Measurements from ENCODE around the gene NDUFB2.
"Not testable (repeated sequence)": the region's sequence is repeated elsewhere in the genome, so short reads cannot be mapped to it uniquely, and the experiment has no call there.

NDUFB2 gene

GRCh38 chr7:140696680-140697446, at the start of gene NDUFB2:
TSS of gene NDUFB2 (plus strand) at chr7:140696708. CDS start at chr7:140696745, 37 bp downstream.
- H3K27ac Mint-ChIP-seq: peak within 1 kb of the TSS; percentile 98
- H3K9me3 Mint-ChIP-seq: no peaks in the 10 kb centered on the region
- H3K4me1 Mint-ChIP-seq (ENCODE audit: low read depth): peaks cover 24% of the 10 kb centered on the region
- H3K4me3 Mint-ChIP-seq: peak within 1 kb of the TSS; percentile 98
- peaks cover 9% of the 10 kb centered on the region for H3K36me3 Mint-ChIP-seq (ENCODE audit: low read depth)
- H3K27me3 Mint-ChIP-seq (ENCODE audit: low read depth): no peaks in the 10 kb centered on the region

- no peaks in the 10 kb centered on the region for H3K36me3 Mint-ChIP-seq (ENCODE audit: low read depth)
- no peaks in the 10 kb centered on the region for H3K4me1 Mint-ChIP-seq (ENCODE audit: low read depth)
- no peaks in the 10 kb centered on the region for H3K9me3 Mint-ChIP-seq
- no peak overlapping the region for H3K4me3 Mint-ChIP-seq
- peaks cover 41% of the 10 kb centered on the region for H3K27me3 Mint-ChIP-seq (ENCODE audit: low read depth)
- no peak overlapping the region for H3K27ac Mint-ChIP-seq
Measured at GRCh38 chr7:140646931-140647647, 49.4 kb upstream of the NDUFB2 start.

DNA sequence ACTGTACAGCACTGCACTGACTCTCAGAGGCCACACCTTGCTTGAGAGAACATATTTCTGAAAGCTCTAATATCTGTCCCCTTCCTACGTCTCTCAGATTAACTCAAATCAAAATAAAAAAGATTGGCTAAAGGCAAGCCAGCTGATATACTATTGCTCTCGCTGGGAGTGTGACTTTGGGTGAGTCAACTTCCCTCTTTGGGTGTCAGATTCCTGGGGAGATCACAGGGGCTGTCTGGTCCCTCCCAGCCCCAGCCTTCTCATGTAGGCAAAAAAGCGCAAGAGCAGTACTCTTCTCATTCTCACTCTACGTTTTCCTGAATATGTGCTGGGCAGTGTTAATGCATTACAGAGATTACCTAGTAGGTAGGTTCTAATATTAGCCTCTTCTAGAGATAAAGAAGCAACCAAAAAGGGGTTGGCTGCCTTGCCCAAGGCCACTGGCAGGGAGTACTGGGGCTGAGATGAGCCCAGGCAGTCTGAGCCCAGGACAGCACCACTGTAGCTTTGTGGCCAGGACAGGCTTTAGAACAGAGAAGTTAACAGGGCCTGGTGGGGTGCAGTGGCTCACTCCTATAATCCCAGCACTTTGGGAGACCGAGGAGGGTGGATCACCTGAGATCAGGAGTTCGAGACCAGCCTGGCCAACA, 46.8 kb upstream of the NDUFB2 start:
- H3K27ac Mint-ChIP-seq: no peak overlapping the region

DNA sequence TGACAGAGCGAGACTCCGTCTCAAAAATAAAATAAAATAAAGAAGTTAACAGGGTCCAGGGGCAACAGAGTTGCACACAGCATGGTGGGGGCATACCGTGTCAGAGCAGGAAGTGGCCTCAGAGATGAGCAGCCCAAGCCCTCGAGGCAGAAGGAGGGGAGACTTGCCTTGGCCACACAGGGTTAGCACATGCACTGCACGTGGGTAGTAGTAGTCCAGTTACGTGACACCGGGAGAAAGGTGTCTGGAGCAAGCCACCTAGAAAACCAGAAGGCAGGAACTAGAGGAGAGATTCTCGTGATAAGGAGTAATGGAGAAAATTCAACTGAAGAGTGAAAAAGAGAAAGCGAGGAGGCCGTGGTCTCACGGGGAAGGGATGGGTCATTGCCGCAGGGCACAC, 46.1 kb upstream of the NDUFB2 start:
- Mint-ChIP-seq H3K27me3 (ENCODE audit: low read depth) (peaks cover 33% of the 10 kb centered on the region), H3K4me3 (no peak overlapping the region), H3K9me3 (no peaks in the 10 kb centered on the region), H3K4me1 (ENCODE audit: low read depth) (peaks cover 4% of the 10 kb centered on the region), H3K36me3 (ENCODE audit: low read depth) (no peaks in the 10 kb centered on the region), H3K27ac (no peak overlapping the region)

More for the DNA sequence above, 46.8 kb upstream of the NDUFB2 start:
- no peak overlapping the region for H3K4me3 Mint-ChIP-seq
- no peaks in the 10 kb centered on the region for H3K9me3 Mint-ChIP-seq
- no peaks in the 10 kb centered on the region for H3K36me3 Mint-ChIP-seq (ENCODE audit: low read depth)
- H3K27me3 Mint-ChIP-seq (ENCODE audit: low read depth): peaks cover 29% of the 10 kb centered on the region
- peaks cover 4% of the 10 kb centered on the region for H3K4me1 Mint-ChIP-seq (ENCODE audit: low read depth)

GRCh38 chr7:140653319-140654108, 43.0 kb upstream of the NDUFB2 start:
- H3K4me3 Mint-ChIP-seq: no peak overlapping the region
- no peaks in the 10 kb centered on the region for H3K9me3 Mint-ChIP-seq
- H3K27me3 Mint-ChIP-seq (ENCODE audit: low read depth): peaks cover 49% of the 10 kb centered on the region
- peaks cover 16% of the 10 kb centered on the region for H3K4me1 Mint-ChIP-seq (ENCODE audit: low read depth)
- H3K27ac Mint-ChIP-seq: no peak overlapping the region
- H3K36me3 Mint-ChIP-seq (ENCODE audit: low read depth): no peaks in the 10 kb centered on the region

DNA sequence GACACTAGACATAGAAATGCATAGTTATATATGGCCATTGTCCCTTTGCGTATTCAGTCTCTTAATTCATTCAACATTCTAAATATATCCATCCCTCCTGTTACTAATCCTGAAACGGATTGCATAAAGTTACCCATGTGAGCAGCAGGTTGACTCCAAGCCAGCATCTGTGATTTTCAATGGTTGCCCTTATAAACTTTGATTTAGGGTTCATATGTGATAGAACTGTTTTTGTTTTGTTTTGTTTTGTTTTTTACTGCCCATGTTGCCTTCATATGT, 42.5 kb upstream of the NDUFB2 start:
- no peak overlapping the region for H3K27ac Mint-ChIP-seq
- H3K9me3 Mint-ChIP-seq: no peaks in the 10 kb centered on the region
- H3K4me1 Mint-ChIP-seq (ENCODE audit: low read depth): peaks cover 16% of the 10 kb centered on the region
- H3K4me3 Mint-ChIP-seq: no peak overlapping the region
- no peaks in the 10 kb centered on the region for H3K36me3 Mint-ChIP-seq (ENCODE audit: low read depth)
- peaks cover 49% of the 10 kb centered on the region for H3K27me3 Mint-ChIP-seq (ENCODE audit: low read depth)

- no peaks in the 10 kb centered on the region for H3K9me3 Mint-ChIP-seq
- H3K27ac Mint-ChIP-seq: no peak overlapping the region
- peaks cover 51% of the 10 kb centered on the region for H3K27me3 Mint-ChIP-seq (ENCODE audit: low read depth)
- no peaks in the 10 kb centered on the region for H3K36me3 Mint-ChIP-seq (ENCODE audit: low read depth)
- no peak overlapping the region for H3K4me3 Mint-ChIP-seq
- H3K4me1 Mint-ChIP-seq (ENCODE audit: low read depth): peaks cover 16% of the 10 kb centered on the region
Measured at GRCh38 chr7:140654661-140655060, 41.8 kb upstream of the NDUFB2 start.

DNA sequence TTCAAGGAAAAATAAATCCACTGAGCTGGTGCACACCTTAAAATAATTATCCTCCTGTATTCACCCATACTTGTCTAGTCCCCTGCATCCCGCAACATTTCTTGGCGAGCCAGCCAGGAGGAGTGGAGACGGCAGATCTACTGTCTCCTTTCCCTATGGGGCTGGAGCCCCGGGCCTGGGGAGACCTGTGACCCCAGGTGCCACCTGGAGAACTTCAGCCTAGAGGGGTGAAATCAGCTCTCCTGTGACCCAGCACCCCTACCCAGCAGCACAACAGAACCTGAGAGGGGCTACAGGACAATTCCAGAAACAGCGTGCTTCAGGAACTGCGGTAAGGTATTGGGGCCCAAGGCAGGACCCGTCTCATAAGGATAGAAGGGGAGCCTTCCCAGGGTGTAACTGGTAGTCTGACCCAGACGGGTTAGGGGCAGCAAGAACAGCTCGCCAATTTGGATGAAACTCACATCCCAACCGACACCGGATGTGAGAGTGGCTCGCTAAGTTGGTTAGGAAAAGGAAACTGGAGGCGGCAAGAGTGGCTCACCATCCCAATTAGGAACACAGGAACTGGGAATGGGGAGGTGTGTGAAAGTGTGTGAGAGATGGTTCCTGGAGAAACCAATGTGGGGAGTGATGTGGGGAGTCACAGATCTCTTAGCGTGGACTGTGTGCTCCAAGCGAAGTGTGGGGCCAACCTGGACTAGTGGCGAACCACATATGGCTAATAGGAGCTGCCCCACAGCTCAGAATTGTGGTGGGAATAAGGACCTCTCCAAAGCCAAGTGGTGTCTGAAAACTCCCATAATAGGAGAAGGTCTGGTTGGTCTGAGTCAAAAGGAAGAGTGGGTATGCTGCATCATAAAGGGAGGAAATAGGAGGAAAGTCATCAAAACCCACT, 40.7 kb upstream of the NDUFB2 start:
- Mint-ChIP-seq H3K4me3 (peak overlapping the region; percentile 32), H3K9me3 (no peaks in the 10 kb centered on the region), H3K27ac (no peak overlapping the region), H3K36me3 (ENCODE audit: low read depth) (no peaks in the 10 kb centered on the region), H3K4me1 (ENCODE audit: low read depth) (peaks cover 16% of the 10 kb centered on the region), H3K27me3 (ENCODE audit: low read depth) (peaks cover 56% of the 10 kb centered on the region)

- Mint-ChIP-seq H3K9me3 (no peaks in the 10 kb centered on the region), H3K4me1 (ENCODE audit: low read depth) (peaks cover 16% of the 10 kb centered on the region), H3K36me3 (ENCODE audit: low read depth) (no peaks in the 10 kb centered on the region), H3K27me3 (ENCODE audit: low read depth) (peaks cover 57% of the 10 kb centered on the region), H3K27ac (no peak overlapping the region), H3K4me3 (peak overlapping the region; percentile 74)
Measured at GRCh38 chr7:140656548-140657515, 39.7 kb upstream of the NDUFB2 start.

GRCh38 chr7:140657891-140658290, 38.6 kb upstream of the NDUFB2 start:
- no peaks in the 10 kb centered on the region for H3K9me3 Mint-ChIP-seq
- no peak overlapping the region for H3K4me3 Mint-ChIP-seq
- peaks cover 16% of the 10 kb centered on the region for H3K4me1 Mint-ChIP-seq (ENCODE audit: low read depth)
- peaks cover 56% of the 10 kb centered on the region for H3K27me3 Mint-ChIP-seq (ENCODE audit: low read depth)
- no peaks in the 10 kb centered on the region for H3K36me3 Mint-ChIP-seq (ENCODE audit: low read depth)
- no peak overlapping the region for H3K27ac Mint-ChIP-seq

DNA sequence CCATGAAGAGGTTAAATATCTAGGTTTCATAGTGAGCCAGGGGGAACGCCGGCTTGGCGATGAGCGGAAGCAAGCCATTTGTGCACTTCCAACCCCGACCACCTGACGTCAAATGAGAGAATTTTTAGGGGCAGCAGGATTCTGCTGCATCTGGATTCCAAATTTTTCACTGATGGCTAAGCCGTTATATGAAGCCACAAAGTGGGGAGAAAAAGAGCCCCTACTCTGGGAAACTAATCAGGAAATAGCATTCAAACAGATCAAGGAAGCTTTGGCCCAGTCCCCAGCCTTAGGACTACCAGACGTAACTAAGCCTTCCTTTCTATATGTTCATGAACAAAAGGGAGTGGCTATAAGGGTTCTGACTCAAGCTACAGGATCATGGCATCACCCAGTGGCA, 36.7 kb upstream of the NDUFB2 start:
- Mint-ChIP-seq H3K4me1 (ENCODE audit: low read depth) (peaks cover 11% of the 10 kb centered on the region), H3K4me3 (no peak overlapping the region), H3K27me3 (ENCODE audit: low read depth) (peaks cover 62% of the 10 kb centered on the region), H3K9me3 (no peaks in the 10 kb centered on the region), H3K27ac (no peak overlapping the region), H3K36me3 (ENCODE audit: low read depth) (no peaks in the 10 kb centered on the region)

GRCh38 chr7:140661124-140661523, 35.4 kb upstream of the NDUFB2 start:
- Mint-ChIP-seq H3K27me3 (ENCODE audit: low read depth) (peaks cover 65% of the 10 kb centered on the region), H3K27ac (no peak overlapping the region), H3K4me1 (ENCODE audit: low read depth) (peaks cover 6% of the 10 kb centered on the region), H3K4me3 (no peak overlapping the region), H3K9me3 (no peaks in the 10 kb centered on the region), H3K36me3 (ENCODE audit: low read depth) (no peaks in the 10 kb centered on the region)

DNA sequence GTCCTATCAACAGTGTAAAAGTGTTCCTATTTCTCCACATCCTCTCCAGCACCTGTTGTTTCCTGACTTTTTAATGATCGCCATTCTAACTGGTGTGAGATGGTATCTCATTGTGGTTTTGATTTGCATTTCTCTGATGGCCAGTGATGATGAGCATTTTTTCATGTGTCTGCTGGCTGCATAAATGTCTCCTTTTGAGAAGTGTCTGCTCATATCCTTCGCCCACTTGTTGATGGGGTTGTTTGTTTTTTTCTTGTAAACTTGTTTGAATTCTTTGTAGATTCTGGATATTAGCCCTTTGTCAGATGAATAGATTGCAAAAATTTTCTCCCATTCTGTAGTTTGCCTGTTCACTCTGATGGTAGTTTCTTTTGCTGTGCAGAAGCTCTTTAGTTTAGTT, 33.6 kb upstream of the NDUFB2 start:
- not testable (repeated sequence) for H3K27ac Mint-ChIP-seq; H3K36me3 Mint-ChIP-seq (ENCODE audit: low read depth); H3K4me1 Mint-ChIP-seq (ENCODE audit: low read depth); H3K4me3 Mint-ChIP-seq; H3K9me3 Mint-ChIP-seq
- peaks cover 60% of the 10 kb centered on the region for H3K27me3 Mint-ChIP-seq (ENCODE audit: low read depth)
